Renal pelvis (tissue), 4 donors: ENCODE results near the gene IER2. TPM values are rescaled to one million over a fixed set of nuclear protein-coding genes. Genes with fewer than 3 reads are reported as not detected.
A peak's percentile ranks its signal among the peaks of the same experiment; 100 is the strongest.
"Not testable (repeated sequence)": the region's sequence is repeated elsewhere in the genome, so short reads cannot be mapped to it uniquely, and the experiment has no call there.

Experiments used
- DNase-seq: peaks from one replicate; pipeline ENCODE4 v3.0.0-alpha.2; 2013
- polyA plus RNA-seq, 3 donors: library from polyadenylated mRNA; unstranded; fragments of 120-200 nt; gene quantifications; one replicate each; pipeline ENCODE4 v1.2.1, GENCODE V29; 2013; ENCODE audit not compliant: insufficient read length in 3 of 3

Gene IER2
- polyA plus RNA-seq, 3 donors: 67.0 to 87.0 (median 73.1) TPM

- no peak for DNase-seq
These were observed 15.6 kb upstream of the IER2 start for GRCh38 chr19:13134626-13135025.

GRCh38 chr19:13135068-13136062 is 14.8 kb upstream of the IER2 start:
- DNase-seq: no peak

GRCh38 chr19:13137290-13137794 is 12.9 kb upstream of the IER2 start:
- DNase-seq: no peak

DNA sequence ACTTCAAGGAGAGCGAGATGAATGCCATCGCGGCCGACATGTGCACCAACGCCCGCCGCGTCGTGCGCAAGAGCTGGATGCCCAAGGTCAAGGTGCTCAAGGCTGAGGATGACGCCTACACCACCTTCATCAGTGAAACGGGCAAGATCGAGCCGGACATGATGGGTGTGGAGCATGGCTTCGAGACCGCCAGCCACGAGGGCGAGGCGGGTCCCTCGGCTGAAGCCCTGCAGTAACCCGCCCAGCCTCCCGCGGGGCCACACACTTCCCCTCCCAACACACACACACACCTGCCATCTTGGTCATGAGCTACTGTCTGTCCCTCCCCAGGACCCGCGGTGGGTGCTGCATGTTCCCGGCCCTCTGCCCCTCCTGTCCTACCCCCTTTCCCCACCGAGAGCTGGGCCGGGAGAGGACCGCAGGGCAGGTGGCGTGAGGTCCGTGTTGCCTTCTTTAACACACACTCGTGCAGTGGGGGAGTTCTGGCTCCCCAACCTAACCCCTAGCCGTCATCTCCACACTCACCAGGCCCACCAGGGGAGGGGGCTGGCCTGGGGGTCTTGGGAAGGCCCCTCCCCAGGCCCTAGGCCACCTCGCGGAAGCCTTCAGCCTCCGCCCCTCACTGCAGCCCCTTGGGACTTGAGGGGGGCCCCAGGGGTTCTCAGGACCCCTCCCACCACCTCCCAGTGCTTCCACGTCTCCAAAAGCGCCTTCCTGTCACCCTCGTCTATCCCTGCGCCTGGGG is 11.9 kb upstream of the IER2 start:
- DNase-seq: no peak

GRCh38 chr19:13138916-13139198 is 11.4 kb upstream of the IER2 start:
- no peak for DNase-seq

- no peak for DNase-seq
These were observed 10.4 kb upstream of the IER2 start for GRCh38 chr19:13139633-13140311.

GRCh38 chr19:13146763-13147563 is 3.2 kb upstream of the IER2 start:
- no peak for DNase-seq

- DNase-seq: not testable (repeated sequence)
These were observed 1.0 kb upstream of the IER2 start for GRCh38 chr19:13149173-13149627.

DNA sequence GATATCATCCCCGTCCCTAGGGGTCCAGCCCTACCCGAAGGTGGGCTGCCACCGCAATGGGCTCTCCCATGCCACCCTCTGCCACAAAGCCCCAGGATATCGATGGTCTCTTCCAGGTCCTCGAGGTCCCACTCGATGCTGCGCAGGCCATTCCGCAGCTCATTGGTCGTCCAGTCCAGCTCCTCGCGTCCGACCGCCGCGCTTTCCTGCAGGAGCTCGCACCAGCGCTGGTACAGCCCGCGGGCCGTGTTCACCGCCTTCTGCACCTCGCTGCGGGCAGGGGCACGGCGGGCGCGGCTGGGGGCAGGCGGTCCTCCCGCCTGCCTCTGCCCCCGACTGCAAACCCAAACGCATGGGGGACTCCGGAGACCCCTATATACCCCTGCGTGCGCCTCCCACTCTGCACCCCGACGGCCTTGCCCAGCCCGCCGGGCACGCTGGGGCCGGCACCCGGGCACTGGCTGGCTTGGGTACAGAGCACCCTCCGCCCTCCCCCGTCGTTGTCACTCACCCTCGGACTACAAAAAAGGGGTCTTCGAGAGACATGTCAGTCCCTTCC is 504 bp upstream of the IER2 start:
- DNase-seq: peak; percentile 52

DNA sequence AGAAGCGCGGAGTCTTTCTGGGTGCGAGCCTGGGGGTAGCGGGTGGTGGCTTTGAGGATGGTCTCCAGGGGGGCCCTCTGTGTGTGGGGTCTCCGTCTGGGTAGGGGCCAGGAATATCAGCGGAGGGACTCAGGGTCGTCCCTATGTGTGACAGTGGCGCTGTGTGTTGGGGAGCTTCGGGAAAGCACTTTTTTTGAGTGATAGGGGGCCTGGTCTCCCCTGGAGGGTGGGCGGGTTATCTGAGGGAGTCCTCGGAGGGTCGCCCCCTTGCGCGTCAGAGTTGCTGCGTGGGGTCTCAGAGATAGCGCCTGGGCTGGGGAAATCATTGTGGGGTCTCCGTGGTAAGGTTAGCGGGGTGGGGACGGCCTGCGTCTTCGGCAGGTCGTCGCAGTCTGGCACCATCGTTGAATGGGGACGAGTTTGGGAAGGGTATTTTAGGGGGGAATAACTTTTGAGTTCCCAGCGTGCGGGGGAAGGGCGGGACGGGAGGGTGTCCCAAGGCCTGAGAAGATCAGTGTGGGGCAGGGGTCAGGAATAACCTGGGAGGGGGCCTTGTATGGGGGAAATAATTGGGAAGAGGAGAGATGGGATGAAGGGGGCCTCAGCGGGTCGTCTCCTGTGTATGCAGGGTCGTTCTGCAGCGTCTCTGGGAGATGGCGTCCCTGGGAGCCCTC is 857 bp downstream of the IER2 start:
- peak; percentile 17 for DNase-seq

DNA sequence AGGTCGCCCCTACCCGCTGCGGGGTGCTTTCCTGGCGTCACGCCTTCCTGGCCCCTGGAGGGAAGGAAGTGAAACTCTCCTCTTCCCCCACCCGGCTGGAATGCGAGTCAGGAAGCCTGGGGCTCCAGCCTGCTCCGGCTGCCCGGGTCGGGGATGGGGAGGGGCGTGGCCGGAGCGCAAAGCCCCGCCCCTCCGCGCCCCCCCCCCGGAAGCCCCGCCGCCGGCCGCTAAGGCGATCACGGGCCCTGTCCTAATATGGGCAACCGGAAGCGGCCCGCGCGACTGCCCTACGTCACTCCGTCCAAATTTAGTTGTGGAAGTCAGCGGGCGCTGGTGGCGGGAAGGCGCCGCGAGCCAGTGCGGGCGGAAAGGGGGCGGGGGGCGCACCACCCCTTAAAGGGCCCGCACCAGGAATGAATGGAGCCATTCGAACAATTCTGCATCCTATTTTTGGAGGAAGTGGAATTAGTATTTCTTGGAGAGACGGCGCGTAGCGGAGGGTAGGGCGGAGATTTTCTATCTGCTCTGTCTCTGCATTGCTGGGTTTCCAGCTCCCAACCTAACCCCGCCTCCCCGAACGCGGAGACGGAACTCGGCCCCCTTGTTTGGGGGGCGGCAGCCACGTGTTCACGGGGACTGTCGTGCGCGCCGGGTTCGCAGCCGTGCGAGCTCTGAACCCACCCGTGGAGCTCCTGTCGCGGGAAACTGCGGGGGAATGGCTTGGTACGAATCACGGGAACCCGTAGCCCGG is 1.6 kb downstream of the IER2 start:
- peak; percentile 98 for DNase-seq

DNA sequence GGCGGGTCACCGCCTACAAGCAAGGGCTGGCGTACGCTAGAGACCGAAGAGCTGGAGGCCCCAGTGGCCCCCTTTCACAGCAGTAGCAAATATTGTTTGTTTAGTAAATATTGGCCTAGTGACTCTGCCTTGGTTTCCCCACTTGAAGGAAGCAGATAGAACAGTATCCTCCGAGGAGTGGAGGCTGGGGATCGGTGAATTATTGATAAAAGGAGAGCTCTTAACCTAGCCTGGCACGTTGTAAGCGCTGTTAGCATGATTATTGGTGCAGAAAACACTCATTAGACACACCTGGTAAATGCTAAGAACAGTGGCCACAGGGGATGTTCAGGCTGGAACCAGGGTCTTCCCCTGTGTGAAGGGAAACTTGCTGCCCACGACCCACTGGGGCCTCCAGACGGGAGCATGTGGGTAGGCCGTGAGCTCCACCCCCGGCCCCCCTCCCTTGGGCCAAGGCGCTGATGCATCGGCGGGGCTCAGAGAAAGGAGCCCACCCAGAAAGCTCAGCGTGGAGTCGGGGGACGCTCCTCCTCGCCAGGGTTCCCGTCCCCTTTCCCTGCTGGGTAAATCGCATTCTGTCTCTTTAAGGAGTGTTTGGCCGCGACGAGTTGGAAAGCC is 2.3 kb downstream of the IER2 start:
- DNase-seq: no peak

DNA sequence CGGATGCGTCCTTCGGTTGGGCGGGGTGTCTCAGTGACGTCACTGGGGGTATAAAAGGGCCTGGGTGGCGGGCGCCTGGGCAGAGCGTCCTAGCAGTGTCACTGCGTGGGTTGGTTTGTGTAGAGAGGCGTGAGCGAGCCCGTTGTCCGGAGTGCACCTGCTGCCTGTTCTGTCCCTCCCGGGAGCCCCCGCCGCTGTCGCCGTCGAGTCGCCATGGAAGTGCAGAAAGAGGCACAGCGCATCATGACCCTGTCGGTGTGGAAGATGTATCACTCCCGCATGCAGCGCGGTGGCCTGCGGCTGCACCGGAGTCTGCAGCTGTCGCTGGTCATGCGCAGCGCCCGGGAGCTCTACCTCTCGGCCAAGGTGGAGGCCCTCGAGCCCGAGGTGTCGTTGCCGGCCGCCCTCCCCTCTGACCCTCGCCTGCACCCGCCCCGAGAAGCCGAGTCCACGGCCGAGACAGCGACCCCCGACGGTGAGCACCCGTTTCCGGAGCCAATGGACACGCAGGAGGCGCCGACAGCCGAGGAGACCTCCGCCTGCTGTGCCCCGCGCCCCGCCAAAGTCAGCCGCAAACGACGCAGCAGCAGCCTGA is 2.9 kb downstream of the IER2 start:
- peak; percentile 97 for DNase-seq

- peak; percentile 36 for DNase-seq
These were observed 3.5 kb downstream of the IER2 start for GRCh38 chr19:13153569-13154240.

GRCh38 chr19:13154241-13154778 is 4.1 kb downstream of the IER2 start:
- peak; percentile 88 for DNase-seq

GRCh38 chr19:13154911-13155471 is 4.8 kb downstream of the IER2 start:
- peak; percentile 85 for DNase-seq
